GM12878 (cell line): Measurements from ENCODE around the gene NECTIN2. TPM values are rescaled to one million over a fixed set of nuclear protein-coding genes. Genes with fewer than 3 reads are reported as not detected.

Source experiments
- ATAC-seq: fragments of 200-7000 bp; cut with Tn5 transposase; 3 replicates; pipeline ENCODE4 v1.9.1; 2020; ENCODE audit warnings: mild to moderate bottlenecking, moderate library complexity
- BruUV-seq: library from RNA; stranded (reverse); fragments of 400-500 nt; replicated peaks from 2 replicates; lab custom pipeline; 2021; lab: Mats Ljungman, UMichigan
- CTCF ChIA-PET: fragments of 300-600 bp; sonication (Branson Sonifier 250); formaldehyde crosslinking; extraction: SDS; loops from one replicate; lab custom pipeline; 2021; ENCODE audit warnings: inconsistent platforms; lab: Yijun Ruan, JAX
- POLR2A ChIA-PET: fragments of 350-600 bp; formaldehyde crosslinking; extraction: SDS; loops from one replicate; lab custom pipeline; 2021; ENCODE audit warnings: inconsistent platforms; lab: Charles Lee
- RAD21 ChIA-PET: fragments of 300-600 bp; sonication (Branson Sonifier 250); formaldehyde crosslinking; loops from one replicate; lab custom pipeline; 2023; ENCODE audit warnings: antibody characterized with exemption; ENCODE audit not compliant: unreplicated experiment; lab: Charles Lee
- SMC1A ChIA-PET: fragments of 300-600 bp; sonication (Branson Sonifier 250); formaldehyde crosslinking; loops from one replicate; lab custom pipeline; 2023; ENCODE audit not compliant: unreplicated experiment, uncharacterized antibody; lab: Charles Lee
- DNase-seq: peaks from one replicate; pipeline ENCODE4 v3.0.0-alpha.2; 2011; ENCODE audit warnings: low read depth, low spot score
- FAIRE-seq: peaks from 3 replicates; lab custom pipeline; 2011; peaks lifted over from hg19 to GRCh38; lab: Jason Lieb, UNC
- H2AFZ ChIP-seq: 2 replicates; pipeline ENCODE4 v1.6.0; 2011; ENCODE audit warnings: low read depth, low read length, control low read depth; ENCODE audit not compliant: control insufficient read depth
- H3K27ac ChIP-seq: 2 replicates; pipeline ENCODE4 v1.5.1; 2011; ENCODE audit warnings: control low read depth; ENCODE audit not compliant: control insufficient read depth, insufficient read depth
- H3K27me3 ChIP-seq, 2 experiments: replicated peaks in 1 of 2; 2 replicates each; pipeline versions ENCODE4 v1.6.0 to v1.6.1; 2011; ENCODE audit warnings: low read length in 1 of 2; ENCODE audit not compliant: control insufficient read depth in 2 of 2, insufficient read depth in 2 of 2
- H3K36me3 ChIP-seq, 2 experiments: 2 replicates each; pipeline ENCODE4 v1.5.1; 2011; ENCODE audit warnings: low read length in 1 of 2; ENCODE audit not compliant: control insufficient read depth in 2 of 2, insufficient read depth in 2 of 2
- H3K4me1 ChIP-seq: 2 replicates; pipeline ENCODE4 v1.6.1; 2011; ENCODE audit warnings: mild to moderate bottlenecking, low read length, moderate library complexity, mixed read lengths; ENCODE audit not compliant: control insufficient read depth, insufficient read depth
- H3K4me2 ChIP-seq: 2 replicates; pipeline ENCODE4 v1.6.0; 2011; ENCODE audit warnings: control low read depth; ENCODE audit not compliant: control insufficient read depth, insufficient read depth
- H3K4me3 ChIP-seq: fragments of 200-600 bp; sonication (generic); 2 replicates; pipeline ENCODE4 v1.5.1; 2016
- H3K79me2 ChIP-seq: 2 replicates; pipeline ENCODE4 v1.6.0; 2011; ENCODE audit warnings: low read length; ENCODE audit not compliant: control insufficient read depth, insufficient read depth
- H3K9ac ChIP-seq: 2 replicates; pipeline ENCODE4 v1.8.0; 2011; ENCODE audit warnings: low read length, control low read depth, mixed read lengths; ENCODE audit not compliant: control insufficient read depth, insufficient read depth
- H3K9me3 ChIP-seq: replicated peaks from 3 replicates; pipeline ENCODE4 v1.5.1; 2011; ENCODE audit warnings: mild to moderate bottlenecking, low read length; ENCODE audit not compliant: control insufficient read depth, insufficient read depth
- H4K20me1 ChIP-seq: 2 replicates; pipeline ENCODE4 v1.6.0; 2011; ENCODE audit not compliant: control insufficient read depth, insufficient read depth
- CUX1 ChIP-seq: IDR thresholded peaks from 2 replicates; pipeline ENCODE4 v1.6.1; 2012; ENCODE audit warnings: improper control_type of control experiment, low read depth, low read length; ENCODE audit not compliant: insufficient replicate concordance
- EZH2 ChIP-seq: IDR thresholded peaks from 2 replicates; pipeline ENCODE4 v1.6.1; 2012; ENCODE audit warnings: low read depth, mild to moderate bottlenecking, control low read depth, inconsistent platforms, low read length, borderline replicate concordance; ENCODE audit not compliant: control insufficient read depth
- MAX ChIP-seq: IDR thresholded peaks from 2 replicates; pipeline ENCODE4 v1.6.1; 2012; ENCODE audit warnings: low read depth, low read length, improper control_type of control experiment
- MYB ChIP-seq: fragments of 150-350 bp; IDR thresholded peaks from 2 replicates; pipeline ENCODE4 v1.6.1; 2014; ENCODE audit warnings: mild to moderate bottlenecking, low read depth, low read length, borderline replicate concordance
- POLR2AphosphoS2 ChIP-seq: IDR thresholded peaks from 2 replicates; pipeline ENCODE4 v1.6.1; 2011; ENCODE audit warnings: low read depth, mild to moderate bottlenecking, low read length, improper control_type of control experiment, moderate library complexity
- SMARCA5 ChIP-seq: fragments of 450-650 bp; IDR thresholded peaks from 2 replicates; pipeline ENCODE4 v1.6.1; 2017; ENCODE audit warnings: mild to moderate bottlenecking
- SP1 ChIP-seq: IDR thresholded peaks from one replicate; pipeline ENCODE4 v1.6.1; 2011; ENCODE audit warnings: low read depth, low read length
- SREBF1 ChIP-seq: IDR thresholded peaks from 2 replicates; pipeline ENCODE4 v1.6.1; 2012; ENCODE audit warnings: mild to moderate bottlenecking, low read length
- STAT3 ChIP-seq: IDR thresholded peaks from 2 replicates; pipeline ENCODE4 v1.6.1; 2011; ENCODE audit warnings: low read depth, low read length, improper control_type of control experiment
- ZBED1 ChIP-seq: IDR thresholded peaks from 2 replicates; pipeline ENCODE4 v1.6.1; 2016; ENCODE audit warnings: borderline replicate concordance
- WGBS: methylation state at CpG from one replicate; pipeline ENCODE4 v1.1.6; 2016; ENCODE audit warnings: low lambda C conversion rate; ENCODE audit not compliant: insufficient replicate concordance, insufficient coverage; ENCODE audit errors: missing lambda C conversion rate; 5-methylcytosine and 5-hydroxymethylcytosine counted together
- in situ Hi-C: fragments of 300-500 bp; cut with MboI; formaldehyde crosslinking; loops from 9 replicates; pipeline ENCODE4 v1.14.3; 2018; ENCODE audit warnings: mixed read lengths
- intact Hi-C: fragments of 100-400 bp; cut with micrococcal nuclease; formaldehyde crosslinking; loops from one replicate; pipeline ENCODE4 v1.14.2; 2022; ENCODE audit not compliant: unreplicated experiment
- polyA plus RNA-seq, 11 experiments: library from polyadenylated mRNA; depleted of rRNA in 4 of 11; unstranded in 6 of 11; stranded (reverse) in 5 of 11; fragments of >200 nt; fragmentation: Nextera tagmentation in 4 of 11; fragmentation: Illumina TruSeq in 1 of 11; extraction: Ambion mirVana in 4 of 11; extraction: Trizol in 1 of 11; gene quantifications; 1 replicate in 1 of 11; 2 replicates in 10 of 11; pipeline versions ENCODE4 v1.2.1 to v1.2.3, GENCODE V29; 2011 to 2016; ENCODE audit warnings: inconsistent platforms in 2 of 11, missing spikeins in 2 of 11, low read depth in 1 of 11
- total RNA-seq, 4 experiments: library from RNA; depleted of rRNA in 3 of 4; stranded (reverse); fragments of >200 nt in 3 of 4; fragmentation: Illumina TruSeq in 1 of 4; extraction: Trizol in 1 of 4; gene quantifications; 2 replicates each; pipeline versions ENCODE4 v1.2.1 to v1.2.3, GENCODE V29; 2013 to 2021
- TF ChIP-seq, protein P1 (sequence below): IDR thresholded peaks from 2 replicates; pipeline ENCODE4 v1.6.1; 2012; ENCODE audit warnings: low read depth, low read length, improper control_type of control experiment
- TF ChIP-seq, protein P2 (sequence below): fragments of 450-650 bp; IDR thresholded peaks from 2 replicates; pipeline ENCODE4 v1.6.1; 2018; ENCODE audit warnings: borderline replicate concordance, mild to moderate bottlenecking; ENCODE audit not compliant: partially characterized antibody

NECTIN2 gene
- total and polyA plus RNA-seq, 10 of the 15 experiments (the other 5 are each of a cell fraction or from before 2014, with no cell fraction given) = 0.05 to 0.36 (median 0.26) TPM; not detected in 5

DNA sequence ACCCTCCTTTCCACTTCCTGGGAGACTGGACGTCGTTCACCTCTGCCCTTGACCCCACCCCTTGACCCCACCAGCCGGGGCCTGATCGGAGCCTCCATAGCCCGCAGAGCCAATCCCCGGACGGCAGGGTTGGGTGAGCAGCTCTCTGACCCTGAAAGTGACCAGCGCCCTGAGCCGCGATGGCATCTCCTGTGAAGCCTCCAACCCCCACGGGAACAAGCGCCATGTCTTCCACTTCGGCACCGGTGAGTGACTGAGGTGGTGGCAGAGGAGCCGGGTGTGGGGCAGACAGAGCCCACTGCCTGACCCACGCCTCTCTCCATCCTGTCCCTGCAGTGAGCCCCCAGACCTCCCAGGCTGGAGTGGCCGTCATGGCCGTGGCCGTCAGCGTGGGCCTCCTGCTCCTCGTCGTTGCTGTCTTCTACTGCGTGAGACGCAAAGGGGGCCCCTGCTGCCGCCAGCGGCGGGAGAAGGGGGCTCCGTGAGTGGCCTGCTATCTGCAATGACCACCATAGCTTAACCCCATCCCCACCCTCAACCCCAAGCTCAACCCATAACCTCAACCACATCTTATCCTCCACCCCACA is 26.8 kb upstream of the NECTIN2 start:
- Histone ChIP-seq H3K9ac (no peak overlapping the region), H3K27ac (no peak overlapping the region), H2AFZ (no peak overlapping the region), H3K36me3 (no peaks in the 10 kb centered on the region), H3K79me2 (no peaks in the 10 kb centered on the region), H4K20me1 (no peaks in the 10 kb centered on the region), H3K4me2 (no peak overlapping the region), H3K4me3 (no peak overlapping the region), H3K4me1 (no peaks in the 10 kb centered on the region), H3K9me3 (no peaks in the 10 kb centered on the region), H3K27me3 (0 out of 4 replicates have a peak, but pooled peaks cover 0 to 1% of the 10 kb centered on the region in 2 experiments)
- BruUV-seq = no TSS peak
- intact Hi-C loops (no loop called here), in situ Hi-C loops (no loop called here)
- ChIA-PET RAD21 (no interaction called here), CTCF (interaction anchor here (1.2 kb wide), 1 partner anchor 35 kb away, joined by 5 read pairs; no protein-coding TSS in a partner anchor), SMC1A (no interaction called here), POLR2A (no interaction called here)
- ATAC-seq = no peak
- no peak for DNase-seq
- FAIRE-seq = no peak
- 52% methylated on average over 28 of the region's 28 CpGs for WGBS
- no peak for TF ChIP-seq MAX
- TF ChIP-seq, protein P1, sequence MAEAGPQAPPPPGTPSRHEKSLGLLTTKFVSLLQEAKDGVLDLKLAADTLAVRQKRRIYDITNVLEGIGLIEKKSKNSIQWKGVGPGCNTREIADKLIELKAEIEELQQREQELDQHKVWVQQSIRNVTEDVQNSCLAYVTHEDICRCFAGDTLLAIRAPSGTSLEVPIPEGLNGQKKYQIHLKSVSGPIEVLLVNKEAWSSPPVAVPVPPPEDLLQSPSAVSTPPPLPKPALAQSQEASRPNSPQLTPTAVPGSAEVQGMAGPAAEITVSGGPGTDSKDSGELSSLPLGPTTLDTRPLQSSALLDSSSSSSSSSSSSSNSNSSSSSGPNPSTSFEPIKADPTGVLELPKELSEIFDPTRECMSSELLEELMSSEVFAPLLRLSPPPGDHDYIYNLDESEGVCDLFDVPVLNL = no peak
- TF ChIP-seq MYB = no peak
- no peak for TF ChIP-seq POLR2AphosphoS2
- TF ChIP-seq EZH2 = no peak
- TF ChIP-seq STAT3 = no peak
- TF ChIP-seq CUX1 = no peak
- TF ChIP-seq SP1 = no peak
- TF ChIP-seq SMARCA5 = no peak
- TF ChIP-seq, protein P2, sequence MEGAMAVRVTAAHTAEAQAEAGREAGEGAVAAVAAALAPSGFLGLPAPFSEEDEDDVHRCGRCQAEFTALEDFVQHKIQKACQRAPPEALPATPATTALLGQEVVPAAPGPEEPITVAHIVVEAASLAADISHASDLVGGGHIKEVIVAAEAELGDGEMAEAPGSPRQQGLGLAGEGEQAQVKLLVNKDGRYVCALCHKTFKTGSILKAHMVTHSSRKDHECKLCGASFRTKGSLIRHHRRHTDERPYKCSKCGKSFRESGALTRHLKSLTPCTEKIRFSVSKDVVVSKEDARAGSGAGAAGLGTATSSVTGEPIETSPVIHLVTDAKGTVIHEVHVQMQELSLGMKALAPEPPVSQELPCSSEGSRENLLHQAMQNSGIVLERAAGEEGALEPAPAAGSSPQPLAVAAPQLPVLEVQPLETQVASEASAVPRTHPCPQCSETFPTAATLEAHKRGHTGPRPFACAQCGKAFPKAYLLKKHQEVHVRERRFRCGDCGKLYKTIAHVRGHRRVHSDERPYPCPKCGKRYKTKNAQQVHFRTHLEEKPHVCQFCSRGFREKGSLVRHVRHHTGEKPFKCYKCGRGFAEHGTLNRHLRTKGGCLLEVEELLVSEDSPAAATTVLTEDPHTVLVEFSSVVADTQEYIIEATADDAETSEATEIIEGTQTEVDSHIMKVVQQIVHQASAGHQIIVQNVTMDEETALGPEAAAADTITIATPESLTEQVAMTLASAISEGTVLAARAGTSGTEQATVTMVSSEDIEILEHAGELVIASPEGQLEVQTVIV = no peak
- no peak for TF ChIP-seq ZBED1
- TF ChIP-seq SREBF1 = no peak
